GM19328 (cell line): ENCODE results near the gene ROMO1.
"Not testable (repeated sequence)": the region's sequence is repeated elsewhere in the genome, so short reads cannot be mapped to it uniquely, and the experiment has no call there.

Source experiments
- ATAC-seq: cut with Tn5 transposase; IDR thresholded peaks from one replicate; pipeline ENCODE4 v1.9.1; 2021; ENCODE audit warnings: mild to moderate bottlenecking, moderate library complexity; ENCODE audit not compliant: unreplicated experiment

The ROMO1 gene

DNA sequence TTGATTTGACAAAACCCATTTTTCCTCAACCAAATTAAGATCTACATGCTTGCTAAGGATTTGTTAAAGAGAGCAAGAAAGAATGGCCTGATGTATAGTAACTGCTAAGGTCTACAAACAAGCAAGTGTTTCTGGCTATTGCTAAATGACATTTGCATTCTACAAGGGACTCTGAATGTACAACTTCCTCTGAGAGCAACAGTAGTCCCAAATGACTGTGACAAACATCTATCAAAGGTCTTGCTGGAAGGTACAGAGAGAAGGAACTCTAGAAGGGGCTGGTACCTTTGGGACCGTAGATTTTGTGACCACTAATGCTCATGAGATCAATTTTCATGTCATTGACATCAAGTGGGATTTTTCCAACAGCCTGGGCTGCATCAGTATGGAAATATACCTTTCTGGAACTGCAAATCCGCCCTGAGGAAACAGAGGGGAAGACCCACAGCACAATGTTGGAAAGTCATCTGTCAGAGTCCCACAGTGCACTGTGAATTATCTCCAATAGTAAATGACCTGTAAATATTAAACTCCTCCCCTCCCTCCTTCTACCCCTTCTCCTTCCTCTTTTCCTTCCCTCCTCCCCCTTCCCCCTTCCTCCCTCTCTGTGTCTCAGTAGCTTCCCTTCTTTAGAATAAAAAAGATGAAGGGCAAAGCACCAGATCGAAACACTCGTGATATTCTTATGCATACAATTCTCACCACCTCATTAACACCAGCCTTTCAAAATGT is 18.6 kb upstream of the ROMO1 start:
- ATAC-seq = no peak

DNA sequence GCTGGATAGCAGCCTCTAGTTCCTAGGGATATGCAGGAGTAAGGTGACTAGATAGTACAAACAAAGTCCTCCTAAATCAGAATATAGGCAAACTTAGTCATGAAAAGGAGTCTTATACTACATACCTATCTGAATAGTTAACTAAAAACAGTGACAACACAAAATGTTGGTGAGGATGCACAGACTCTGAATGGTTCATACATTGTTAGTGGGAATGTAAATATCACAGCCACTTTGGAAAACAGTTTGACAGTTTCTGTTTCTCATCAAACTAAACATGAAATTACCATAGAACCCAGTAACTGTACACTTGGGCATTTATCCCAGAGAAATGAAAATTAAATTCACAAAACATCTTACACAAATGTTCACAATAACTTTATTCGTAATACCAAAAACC is 17.2 kb upstream of the ROMO1 start:
- no peak for ATAC-seq

DNA sequence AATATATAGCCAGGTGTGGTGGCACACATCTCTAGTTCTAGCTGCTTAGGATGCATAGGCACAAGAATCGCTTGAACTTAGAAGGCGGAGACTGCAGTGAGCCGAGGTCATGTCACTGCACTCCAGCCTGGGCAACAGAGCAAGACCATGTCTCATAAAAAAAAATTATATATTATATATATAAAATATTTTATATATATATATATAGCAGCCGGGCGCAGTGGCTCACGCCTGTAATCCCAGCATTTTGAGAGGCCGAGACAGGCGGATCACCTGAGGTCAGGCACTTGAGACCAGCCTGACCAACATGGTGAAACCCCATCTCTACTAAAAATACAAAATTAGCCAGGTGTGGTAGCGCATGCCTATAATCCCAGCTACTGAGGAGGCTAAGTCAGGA is 13.8 kb upstream of the ROMO1 start:
- ATAC-seq = not testable (repeated sequence)

DNA sequence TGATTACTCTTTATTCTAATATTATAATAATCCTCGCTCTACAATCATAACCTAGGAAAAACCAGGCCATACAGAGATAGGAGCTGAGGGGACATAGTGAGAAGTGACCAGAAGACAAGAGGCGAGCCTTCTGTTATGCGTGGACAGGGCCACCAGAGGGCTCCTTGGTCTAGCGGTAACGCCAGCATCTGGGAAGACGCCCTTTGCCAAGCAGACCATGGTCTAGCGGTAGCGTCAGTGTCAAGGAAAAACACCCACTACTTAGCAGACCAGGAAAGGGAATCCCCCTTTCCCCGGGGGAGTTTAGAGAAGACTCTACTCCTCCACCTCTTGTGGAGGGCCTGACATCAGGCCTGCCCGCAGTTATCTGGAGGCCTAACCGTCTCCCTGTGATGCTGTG is 12.3 kb upstream of the ROMO1 start:
- not testable (repeated sequence) for ATAC-seq

DNA sequence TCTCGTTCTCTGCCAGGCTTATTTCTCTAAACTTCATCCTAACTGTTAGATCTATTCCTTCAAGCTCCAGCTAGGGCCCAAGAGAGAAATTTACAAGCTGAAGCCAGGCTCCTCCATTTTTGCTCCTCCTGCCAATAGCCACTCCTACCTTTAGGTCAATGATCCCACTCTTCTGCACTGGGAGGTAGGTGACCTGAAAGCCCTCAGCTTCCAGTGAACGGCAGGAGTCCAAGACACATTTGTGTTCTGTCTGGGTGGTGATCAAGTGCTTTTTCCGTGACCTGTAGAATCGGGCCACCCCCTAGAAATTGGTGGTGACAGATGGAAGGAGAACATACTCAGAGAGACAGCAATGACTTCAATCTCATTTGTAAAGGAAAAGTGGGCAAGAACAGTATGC is 8.9 kb upstream of the ROMO1 start:
- ATAC-seq = no peak

DNA sequence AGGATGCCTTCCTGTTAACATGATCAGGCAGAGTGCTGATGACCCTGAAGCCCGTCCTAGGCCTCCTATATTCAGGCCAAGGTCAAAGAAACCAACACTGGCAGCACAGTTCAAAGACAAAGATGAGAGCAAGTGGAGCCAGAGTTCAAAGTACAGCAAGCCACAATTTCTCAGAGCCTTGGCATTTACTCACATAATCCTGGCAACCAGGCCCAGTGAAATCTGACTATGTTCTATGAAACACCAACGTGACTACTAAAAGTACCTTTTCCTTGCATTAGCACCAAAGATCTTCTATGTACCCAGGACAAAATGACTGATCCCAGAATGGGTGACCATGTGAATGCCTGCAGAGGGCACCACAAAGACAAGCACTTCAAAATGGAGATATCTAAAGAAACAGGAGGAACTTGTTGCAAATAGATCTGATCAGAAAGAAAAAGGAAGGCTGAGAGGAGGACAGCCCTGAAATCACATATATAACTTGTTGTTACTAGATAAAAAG is 3.9 kb upstream of the ROMO1 start:
- no peak for ATAC-seq

DNA sequence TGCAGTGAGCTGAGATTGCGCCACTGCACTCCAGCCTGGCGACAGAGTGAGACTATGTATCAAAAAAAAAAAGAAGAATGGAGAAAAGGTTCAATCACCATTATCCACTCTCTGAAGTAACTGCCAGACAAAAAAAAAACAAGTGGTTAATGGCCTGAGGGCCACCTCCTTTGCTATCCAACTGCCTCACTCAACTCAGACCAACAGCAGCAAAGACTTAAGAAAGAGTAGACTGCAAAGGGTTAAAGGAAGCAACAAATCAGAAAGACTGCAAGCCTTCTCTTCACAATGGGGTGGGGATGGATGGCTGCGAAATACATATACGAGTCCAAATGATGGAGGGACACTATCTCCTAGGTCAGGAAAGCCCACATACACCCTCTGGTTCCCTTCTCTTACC is 3.2 kb upstream of the ROMO1 start:
- no peak for ATAC-seq

DNA sequence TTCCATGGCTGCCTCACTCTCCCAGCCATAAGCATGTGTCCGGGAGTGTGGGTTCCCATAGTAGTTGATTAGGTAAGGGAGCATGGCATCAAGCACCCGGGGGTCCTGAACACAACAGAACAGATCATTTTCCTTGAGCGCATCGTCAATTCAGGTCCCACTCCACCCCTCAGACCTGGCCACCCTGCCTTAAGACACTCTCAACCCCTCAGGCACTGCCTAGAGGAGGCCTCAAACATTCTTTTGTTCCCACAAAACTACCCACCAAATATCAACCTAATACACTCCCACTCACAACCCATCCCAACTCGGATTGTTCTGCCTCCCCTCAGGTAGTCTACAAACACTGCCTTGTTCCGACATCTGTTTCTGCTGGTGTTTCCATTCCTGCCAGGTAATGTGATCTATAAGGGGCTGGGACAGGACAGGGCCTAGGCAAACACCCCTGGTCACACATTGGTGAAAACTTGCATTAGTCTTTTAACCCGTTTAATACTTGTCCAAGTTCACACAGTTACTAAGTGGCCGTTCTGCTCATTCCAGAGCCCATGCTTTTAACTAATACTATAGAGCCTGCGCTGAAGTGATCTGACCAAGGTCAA is 1.4 kb upstream of the ROMO1 start:
- no peak for ATAC-seq

DNA sequence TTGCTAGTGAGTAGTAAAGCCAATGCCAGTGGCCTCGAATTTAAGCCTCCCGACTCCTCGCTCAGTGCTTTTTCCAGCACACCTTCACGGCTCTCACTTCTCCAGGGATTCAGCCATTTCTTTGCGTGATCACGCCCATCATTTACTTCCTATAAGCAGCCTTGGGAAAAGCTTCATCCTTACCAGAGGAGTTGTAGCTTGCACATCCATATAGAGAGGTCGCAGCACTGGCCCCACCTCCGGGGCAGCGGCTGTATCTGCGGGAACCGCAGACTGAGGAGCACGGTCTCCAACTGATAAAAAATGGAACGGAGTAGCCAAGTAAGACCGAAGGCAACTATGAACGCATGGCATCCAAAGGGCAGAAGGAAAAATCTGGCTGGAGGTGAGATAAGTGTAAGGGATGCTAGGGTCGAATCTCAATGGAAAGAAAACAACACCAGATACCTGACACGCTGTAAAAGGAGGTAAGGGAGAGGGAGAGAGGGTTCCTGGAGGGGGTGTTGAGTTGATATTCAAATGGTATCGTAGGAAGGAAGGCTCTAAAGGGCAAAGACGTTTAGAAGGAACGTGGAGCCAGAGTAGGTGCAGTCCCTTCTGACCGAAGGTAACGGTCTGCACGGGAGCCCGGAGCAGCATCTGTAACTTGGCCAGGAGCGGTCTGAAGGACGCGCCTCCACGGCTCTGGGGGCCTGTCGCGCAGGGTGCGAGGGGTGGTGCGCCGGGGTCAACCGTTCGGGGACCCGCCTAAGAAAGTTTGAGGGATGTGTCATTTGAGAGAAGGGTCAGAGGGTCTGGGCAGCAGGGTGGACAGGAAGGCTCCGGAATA is 693 bp upstream of the ROMO1 start:
- ATAC-seq = peak; percentile 12

DNA sequence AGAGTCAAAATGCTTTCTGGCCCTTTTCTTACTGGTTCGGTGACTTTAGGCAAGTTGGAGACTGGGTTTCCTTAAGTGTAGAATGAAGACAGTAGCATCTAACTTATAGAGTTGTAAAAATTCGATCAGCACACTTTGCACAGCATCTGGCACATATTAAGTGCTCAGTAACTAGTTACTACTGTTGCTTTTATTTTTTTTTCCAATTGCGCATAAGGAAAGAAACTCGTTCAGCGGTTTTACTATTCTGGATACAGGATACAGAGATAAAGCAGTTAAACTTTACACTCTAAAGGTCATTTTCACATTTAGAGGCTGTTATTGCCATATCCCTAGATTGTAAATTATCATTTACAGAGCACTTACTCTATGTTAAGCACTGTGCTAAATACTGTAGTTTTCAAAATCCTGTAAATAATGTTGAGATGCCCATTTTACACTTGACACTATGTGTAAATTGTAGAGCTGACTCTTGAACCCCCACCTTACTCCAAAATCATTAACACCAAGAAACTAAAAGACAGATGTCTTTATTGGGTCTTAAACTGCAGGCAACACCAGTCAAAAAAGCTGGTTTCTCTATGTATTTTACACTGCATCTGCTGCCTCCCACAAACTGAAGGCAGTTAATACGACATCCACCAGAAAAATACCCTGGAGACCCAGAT is 886 bp downstream of the ROMO1 start:
- no peak for ATAC-seq

DNA sequence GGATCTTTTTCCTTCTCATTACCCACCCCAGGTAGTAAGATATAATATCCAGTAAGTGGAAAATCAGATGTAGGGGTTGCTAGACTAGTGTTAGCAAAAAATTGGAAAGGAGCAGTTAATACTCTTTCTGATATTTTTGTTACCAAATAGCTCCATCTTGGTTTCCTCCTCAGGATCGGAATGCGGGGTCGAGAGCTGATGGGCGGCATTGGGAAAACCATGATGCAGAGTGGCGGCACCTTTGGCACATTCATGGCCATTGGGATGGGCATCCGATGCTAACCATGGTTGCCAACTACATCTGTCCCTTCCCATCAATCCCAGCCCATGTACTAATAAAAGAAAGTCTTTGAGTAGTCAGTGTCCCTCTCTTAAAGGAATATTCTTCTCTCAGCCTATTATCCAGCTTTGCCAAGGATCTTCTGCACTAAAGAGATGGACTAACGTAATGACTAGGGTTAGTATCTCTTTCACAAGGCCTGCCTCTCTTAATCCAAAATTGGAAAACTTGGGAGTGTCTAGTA is 1.5 kb downstream of the ROMO1 start:
- ATAC-seq = no peak

DNA sequence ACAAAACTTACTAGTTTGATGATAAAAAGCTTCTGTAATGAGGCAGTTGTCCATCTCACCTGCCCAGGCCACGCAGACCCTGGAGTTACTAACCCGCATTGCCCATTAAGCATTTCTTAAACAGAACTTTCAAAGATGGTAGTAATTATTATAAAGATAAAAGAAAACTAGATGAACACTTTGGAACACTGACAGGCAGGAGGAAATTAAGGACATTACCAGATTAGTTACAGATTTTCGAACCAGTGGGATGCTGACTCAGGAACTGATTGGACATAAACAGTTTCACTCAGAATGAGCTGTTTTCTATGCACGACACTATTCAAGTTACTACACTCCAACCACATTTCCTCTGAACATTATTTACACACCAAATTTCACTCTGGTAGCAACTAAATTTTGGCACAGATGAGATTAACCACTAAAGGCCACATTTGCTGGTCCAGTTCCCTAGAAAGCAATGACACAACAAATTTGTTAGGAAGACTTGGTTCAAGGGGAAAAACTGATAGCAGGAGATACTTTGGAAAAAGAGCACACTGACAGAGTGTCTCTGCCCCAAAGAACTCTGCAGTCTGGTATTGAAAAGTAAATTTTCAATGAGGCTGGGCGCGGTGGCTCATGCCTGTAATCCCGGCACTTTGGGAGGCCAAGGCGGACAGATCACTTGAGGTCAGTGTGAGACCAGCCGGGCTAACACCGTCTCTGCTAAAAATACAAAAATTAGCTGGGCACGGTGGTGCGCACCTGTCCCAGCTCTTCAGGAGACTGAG is 3.0 kb downstream of the ROMO1 start:
- ATAC-seq = no peak

DNA sequence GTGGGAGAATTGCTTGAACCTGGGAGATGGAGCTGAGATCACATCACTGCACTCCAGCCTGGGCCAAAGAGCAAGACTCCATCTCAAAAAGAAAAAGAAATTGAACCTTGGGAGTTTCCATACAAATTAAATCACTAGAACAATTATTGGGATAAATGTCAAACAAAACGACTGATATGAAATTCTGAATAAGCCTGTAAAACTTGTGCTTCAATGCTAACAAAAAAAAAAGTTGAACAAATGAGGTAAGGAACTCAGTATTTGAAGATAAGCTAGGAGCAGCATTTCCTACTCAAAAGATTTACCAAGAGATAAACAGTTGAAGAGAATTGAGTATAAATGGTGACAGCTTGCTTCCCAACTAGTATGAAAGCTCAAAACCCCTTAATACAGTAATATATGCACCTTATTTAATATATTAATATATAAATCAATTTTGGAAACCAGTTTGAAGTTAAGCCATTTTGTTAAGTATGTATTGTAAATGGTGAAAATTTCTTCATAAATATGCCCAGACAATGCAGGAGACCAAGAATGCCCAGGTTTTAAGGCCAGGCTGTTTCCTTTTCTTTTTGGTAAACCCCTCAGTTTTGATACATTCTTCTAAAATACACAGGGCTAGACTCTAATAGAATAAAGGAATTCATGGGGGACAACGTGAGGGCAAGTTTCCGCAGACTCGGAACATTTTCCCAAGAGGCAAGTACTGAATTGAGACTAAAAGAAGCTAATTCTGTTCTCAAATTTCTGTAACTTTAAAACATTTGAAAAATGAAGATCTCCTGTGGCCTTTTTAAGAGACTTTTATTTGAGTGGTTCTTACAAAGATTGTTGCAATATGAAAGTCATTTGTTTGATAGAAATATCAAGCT is 3.9 kb downstream of the ROMO1 start:
- no peak for ATAC-seq

DNA sequence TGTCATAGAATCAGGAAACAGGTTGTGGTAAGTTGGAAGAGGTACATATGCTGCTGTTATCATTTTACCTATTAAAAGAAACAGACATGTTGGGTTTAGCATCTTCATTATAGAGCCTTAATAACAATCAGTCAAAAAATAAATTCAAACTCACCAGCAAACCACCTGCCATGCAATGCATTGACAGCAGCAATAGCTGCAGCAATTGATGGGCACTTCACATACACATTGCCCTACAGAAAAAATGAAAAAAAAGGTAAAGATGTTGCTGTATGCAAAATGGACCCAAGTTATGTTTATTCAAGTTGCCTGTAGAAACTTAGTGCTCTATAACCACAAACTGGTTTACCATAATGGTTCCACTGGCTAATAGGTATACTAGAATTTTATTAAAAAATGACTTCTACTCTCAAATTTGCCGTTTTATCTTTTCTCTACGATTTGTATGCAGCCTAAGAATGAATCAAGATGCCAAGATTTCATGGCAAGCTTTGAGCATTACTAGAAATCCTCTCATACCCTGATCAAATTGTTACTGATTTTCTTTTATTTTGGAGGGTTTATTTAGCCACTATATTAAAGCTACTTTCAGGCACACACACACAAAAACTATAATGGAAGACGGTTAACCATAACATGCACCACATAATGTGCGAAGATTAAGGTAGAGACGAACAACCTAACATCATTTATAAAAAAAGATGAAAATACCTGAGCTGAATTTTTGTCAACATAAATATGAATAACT is 5.5 kb downstream of the ROMO1 start:
- no peak for ATAC-seq

DNA sequence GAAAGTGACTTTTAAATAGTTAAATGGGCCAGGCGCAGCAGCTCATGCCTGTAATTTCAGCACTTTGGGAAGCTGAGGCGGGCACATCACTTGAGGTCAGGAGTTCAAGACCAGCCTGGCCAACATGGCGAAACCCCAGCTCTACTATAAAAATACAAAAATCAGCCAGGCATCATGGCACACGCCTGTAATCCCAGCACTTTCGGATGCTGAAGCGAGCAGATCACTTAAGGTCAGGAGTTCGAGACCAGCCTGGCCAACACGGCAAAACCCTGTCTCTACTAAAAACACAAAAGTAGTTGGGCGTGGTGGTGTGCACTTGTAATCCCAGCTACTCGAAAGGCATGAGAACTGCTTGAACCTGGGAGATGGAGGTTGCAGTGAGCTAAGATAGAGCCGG is 6.7 kb downstream of the ROMO1 start:
- not testable (repeated sequence) for ATAC-seq

DNA sequence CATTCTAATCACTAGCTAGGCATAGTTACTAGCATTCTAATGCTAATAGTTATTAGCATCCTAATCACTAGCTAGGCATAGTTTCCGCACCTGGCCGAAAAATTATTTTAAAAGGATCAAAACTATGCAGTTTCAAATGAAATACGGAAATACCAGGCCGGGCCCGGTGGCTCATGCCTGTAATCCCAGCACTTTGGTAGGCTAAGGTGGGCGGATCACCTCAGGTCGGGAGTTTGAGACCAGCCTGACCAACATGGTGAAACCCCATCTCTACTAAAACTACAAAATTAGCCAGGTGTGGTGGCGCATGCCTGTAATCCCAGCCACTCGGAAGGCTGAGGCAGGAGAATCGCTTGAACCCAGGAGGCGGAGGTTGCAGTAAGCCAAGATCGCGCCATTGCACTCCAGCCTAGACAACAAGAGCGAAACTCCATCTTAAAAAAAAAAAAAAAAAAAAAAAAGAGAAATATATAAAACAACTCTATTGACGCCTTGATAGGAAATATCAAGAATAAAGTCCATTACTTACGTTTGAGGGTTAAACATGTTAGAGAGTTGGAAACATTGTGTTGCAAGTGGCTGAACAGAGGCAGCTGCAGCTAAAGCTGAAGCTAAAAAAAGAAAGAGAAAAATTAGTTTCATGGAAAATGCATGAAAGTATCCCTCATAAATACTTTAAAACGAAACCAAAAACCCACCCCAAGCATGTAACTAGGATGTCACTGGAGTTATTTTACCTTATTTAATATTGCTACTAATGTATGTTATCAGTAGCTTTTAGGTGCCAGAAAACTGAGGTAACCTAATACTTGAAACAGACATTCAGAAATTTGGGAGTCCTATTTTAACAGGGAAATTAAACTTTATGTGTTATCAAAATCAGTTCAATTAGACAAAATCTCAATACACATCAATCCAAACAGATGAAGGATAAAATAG is 7.7 kb downstream of the ROMO1 start:
- not testable (repeated sequence) for ATAC-seq

DNA sequence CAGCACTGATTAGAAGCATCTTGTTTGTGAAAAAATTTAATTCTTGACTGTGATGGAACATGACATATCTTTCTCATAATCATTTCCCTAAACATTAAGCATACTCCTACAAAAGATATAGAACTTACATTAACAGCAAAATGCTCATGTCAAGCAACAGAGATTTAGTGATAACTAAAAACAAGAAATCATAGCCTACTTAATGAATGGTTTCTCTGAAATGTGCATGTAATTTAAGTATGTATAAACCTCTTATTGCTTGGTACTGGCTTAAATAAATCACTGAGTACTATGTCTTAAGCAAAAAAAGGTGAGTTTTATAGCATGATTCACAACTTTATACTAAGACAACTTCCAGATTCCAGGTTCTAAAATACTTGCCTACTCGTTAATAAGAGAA is 9.3 kb downstream of the ROMO1 start:
- no peak for ATAC-seq
